OCI-LY3 (cell line): ENCODE measurements around the gene RARA.

ENCODE experiments used
- CTCF ChIP-seq: fragments of 200-600, 300-600 bp; sonication (generic); IDR thresholded peaks from 2 replicates; pipeline ENCODE4 v1.5.1; 2014; ENCODE audit warnings: antibody characterized with exemption, low read length, low read depth
- EZH2phosphoT487 ChIP-seq: fragments of 200-600 bp; shearing (Covaris generic); IDR thresholded peaks from 2 replicates; pipeline ENCODE4 v1.6.1; 2018; ENCODE audit warnings: antibody characterized with exemption, mixed run types, low read depth

GRCh38 chr17:40356990-40357881, 48.3 kb downstream of the RARA start:
- no peak for TF ChIP-seq CTCF
- TF ChIP-seq EZH2phosphoT487, result no peak
